HepG2 (cell line): ENCODE data around the gene SLC9A8. TPM values are rescaled to one million over a fixed set of nuclear protein-coding genes. Genes with fewer than 3 reads are reported as not detected.

Experiments
- ADNP ChIP-seq: sonication (generic); formaldehyde crosslinking; IDR thresholded peaks from 2 replicates; pipeline ENCODE4 v1.4.0; 2020; ENCODE audit warnings: missing genetic modification reagents
- BCL6 ChIP-seq: IDR thresholded peaks from 2 replicates; pipeline ENCODE4 v1.6.1; 2016; ENCODE audit warnings: missing genetic modification reagents, missing compliant biosample characterization
- CHD2 ChIP-seq: IDR thresholded peaks from 2 replicates; pipeline ENCODE4 v1.6.1; 2011; ENCODE audit warnings: low read depth, low read length, improper control_type of control experiment
- E2F1 ChIP-seq: sonication (generic); formaldehyde crosslinking; IDR thresholded peaks from 2 replicates; pipeline ENCODE4 v1.5.0; 2020; ENCODE audit warnings: missing genetic modification reagents
- E2F2 ChIP-seq: sonication (generic); formaldehyde crosslinking; IDR thresholded peaks from 2 replicates; pipeline ENCODE4 v1.4.0; 2020; ENCODE audit warnings: missing genetic modification reagents, borderline replicate concordance
- GATAD2A ChIP-seq: IDR thresholded peaks from 2 replicates; pipeline ENCODE4 v1.6.1; 2016
- HCFC1 ChIP-seq: fragments of 150-350 bp; IDR thresholded peaks from 2 replicates; pipeline ENCODE4 v1.6.1; 2014; ENCODE audit warnings: low read depth, low read length
- IRF1 ChIP-seq: sonication (generic); formaldehyde crosslinking; IDR thresholded peaks from 2 replicates; pipeline ENCODE4 v1.4.0; 2020; ENCODE audit warnings: low read depth, mild to moderate bottlenecking, missing genetic modification reagents
- KLF16 ChIP-seq, 2 experiments: sonication (generic) in 1 of 2; formaldehyde crosslinking in 1 of 2; IDR thresholded peaks; 2 replicates each; pipeline versions ENCODE4 v1.6.1 to v1.8.0; 2016 to 2023; ENCODE audit warnings: missing genetic modification reagents in 2 of 2, missing compliant biosample characterization in 1 of 2
- PCBP1 ChIP-seq: fragments of 200-400 bp; formaldehyde crosslinking; IDR thresholded peaks from 2 replicates; pipeline ENCODE4 v1.6.1; 2017; ENCODE audit warnings: mild to moderate bottlenecking, low read depth, low read length, borderline replicate concordance
- SP4 ChIP-seq: sonication (generic); formaldehyde crosslinking; IDR thresholded peaks from 2 replicates; pipeline ENCODE4 v1.8.1; 2023; ENCODE audit warnings: mild to moderate bottlenecking, missing genetic modification reagents
- SUZ12 ChIP-seq: fragments of 150-350 bp; IDR thresholded peaks from 2 replicates; pipeline ENCODE4 v1.6.1; 2014; ENCODE audit warnings: low read depth, low read length
- ZNF326 ChIP-seq: sonication (generic); formaldehyde crosslinking; IDR thresholded peaks from 2 replicates; pipeline ENCODE4 v1.4.0; 2020; ENCODE audit warnings: missing genetic modification reagents, borderline replicate concordance
- ZNF33A ChIP-seq: sonication (generic); formaldehyde crosslinking; IDR thresholded peaks from 2 replicates; pipeline ENCODE4 v1.5.1; 2020; ENCODE audit warnings: missing genetic modification reagents, mild to moderate bottlenecking, moderate library complexity, borderline replicate concordance
- ZNF570 ChIP-seq: sonication (generic); formaldehyde crosslinking; IDR thresholded peaks from 2 replicates; pipeline ENCODE4 v1.4.0; 2020; ENCODE audit warnings: mild to moderate bottlenecking, missing genetic modification reagents, borderline replicate concordance
- ZNF687 ChIP-seq: sonication (generic); formaldehyde crosslinking; IDR thresholded peaks from 2 replicates; pipeline ENCODE4 v1.5.1; 2020; ENCODE audit warnings: mild to moderate bottlenecking, missing genetic modification reagents, moderate library complexity
- ZNF883 ChIP-seq: sonication (generic); formaldehyde crosslinking; IDR thresholded peaks from 2 replicates; pipeline ENCODE4 v1.5.1; 2020; ENCODE audit warnings: mild to moderate bottlenecking, missing genetic modification reagents; ENCODE audit errors: not compliant biosample characterization
- ZSCAN12 ChIP-seq: sonication (generic); formaldehyde crosslinking; IDR thresholded peaks from 2 replicates; pipeline ENCODE4 v1.9.0; 2021; ENCODE audit warnings: mild to moderate bottlenecking, missing genetic modification reagents
- polyA plus RNA-seq, 8 experiments: library from polyadenylated mRNA; depleted of rRNA in 3 of 8; stranded (reverse) in 7 of 8; unstranded in 1 of 8; fragments of >200 nt; fragmentation: Illumina TruSeq in 4 of 8; extraction: Trizol in 4 of 8; gene quantifications; 2 replicates each; pipeline versions ENCODE4 v1.2.1 to v1.2.3, GENCODE V29; 2011 to 2016; ENCODE audit warnings: low read depth in 4 of 8, missing spikeins in 1 of 8, mixed read lengths in 1 of 8; ENCODE audit not compliant: insufficient read depth in 1 of 8
- total RNA-seq, 5 experiments: library from RNA; depleted of rRNA; stranded (reverse); fragments of >200 nt; fragmentation: Illumina TruSeq; extraction: Trizol; gene quantifications; 2 replicates each; pipeline ENCODE4 v1.2.3, GENCODE V29; 2016; ENCODE audit warnings: low read depth in 1 of 5

Gene SLC9A8
- total and polyA plus RNA-seq, 2 of the 13 experiments (the other 11 are each of a cell fraction or from before 2014, with no cell fraction given), result 4.1 to 7.4 TPM

- TF ChIP-seq GATAD2A (CRISPR knock-in tag) (no peak), SUZ12 (no peak), ZNF883 (peak; percentile 53), ZSCAN12 (CRISPR knock-in tag) (no peak), ZNF687 (peak; percentile 31; the same call in 1 of the 2 replicates), E2F2 (CRISPR knock-in tag) (no peak), HCFC1 (no peak), BCL6 (CRISPR knock-in tag) (no peak), ADNP (no peak), PCBP1 (no peak), ZNF570 (no peak), IRF1 (CRISPR knock-in tag) (no peak), ZNF33A (CRISPR knock-in tag) (no peak), KLF16 (CRISPR knock-in tag; IDR thresholded peaks at IDR 0.05) (no peak), SP4 (no peak), E2F1 (CRISPR knock-in tag) (no peak), CHD2 (no peak), ZNF326 (CRISPR knock-in tag) (no peak)
Observed at GRCh38 chr20:49887251-49888211, 74.9 kb downstream of the SLC9A8 start (continued).
